ENCODE measurements around the gene MEI1.
"Not testable (repeated sequence)": the region's sequence is repeated elsewhere in the genome, so short reads cannot be mapped to it uniquely, and the experiment has no call there.

MEI1 gene

GRCh38 chr22:41683052-41683451 is 16.3 kb upstream of the MEI1 start:
- no peak overlapping the region for H3K27ac ChIP-seq (ENCODE audit: low read length)
- H3K9me3 ChIP-seq (ENCODE audit: control insufficient read depth in 1 of 2, low read length in 2 of 2) = no peaks in the 10 kb centered on the region
- H3K36me3 ChIP-seq (ENCODE audit: control insufficient read depth in 1 of 2, insufficient read depth in 2 of 2, low read length in 2 of 2) = peaks cover 14 to 30% of the 10 kb centered on the region in 2 donors
- H3K4me3 ChIP-seq (ENCODE audit: low read depth in 1 of 2, low read length in 2 of 2) = no peak overlapping the region
- H3K4me1 ChIP-seq (ENCODE audit: control insufficient read depth in 1 of 2, insufficient read depth in 2 of 2, low read length in 2 of 2) = peaks cover 6 to 11% of the 10 kb centered on the region in 2 donors
- no peaks in the 10 kb centered on the region for H3K27me3 ChIP-seq (ENCODE audit: low read depth, low read length)

- H3K4me3 ChIP-seq (ENCODE audit: low read depth in 1 of 2, low read length in 2 of 2) = no peak overlapping the region
- H3K36me3 ChIP-seq (ENCODE audit: control insufficient read depth in 1 of 2, insufficient read depth in 2 of 2, low read length in 2 of 2) = peaks cover 8 to 25% of the 10 kb centered on the region in 2 donors
- no peaks in the 10 kb centered on the region for H3K27me3 ChIP-seq (ENCODE audit: low read depth, low read length)
- peaks cover 6 to 11% of the 10 kb centered on the region in 2 donors for H3K4me1 ChIP-seq (ENCODE audit: control insufficient read depth in 1 of 2, insufficient read depth in 2 of 2, low read length in 2 of 2)
- H3K27ac ChIP-seq (ENCODE audit: low read length) = no peak overlapping the region
- H3K9me3 ChIP-seq (ENCODE audit: control insufficient read depth in 1 of 2, low read length in 2 of 2) = no peaks in the 10 kb centered on the region
These were observed 15.7 kb upstream of the MEI1 start for GRCh38 chr22:41683616-41684015.

GRCh38 chr22:41684194-41684593 is 15.1 kb upstream of the MEI1 start:
- Histone ChIP-seq H3K27me3 (ENCODE audit: low read depth, low read length) (no peaks in the 10 kb centered on the region), H3K36me3 (ENCODE audit: control insufficient read depth in 1 of 2, insufficient read depth in 2 of 2, low read length in 2 of 2) (peaks cover 6 to 22% of the 10 kb centered on the region in 2 donors), H3K4me3 (ENCODE audit: low read depth in 1 of 2, low read length in 2 of 2) (no peak overlapping the region), H3K9me3 (ENCODE audit: control insufficient read depth in 1 of 2, low read length in 2 of 2) (no peaks in the 10 kb centered on the region), H3K4me1 (ENCODE audit: control insufficient read depth in 1 of 2, insufficient read depth in 2 of 2, low read length in 2 of 2) (peaks cover 6 to 11% of the 10 kb centered on the region in 2 donors), H3K27ac (ENCODE audit: low read length) (no peak overlapping the region)

GRCh38 chr22:41686890-41687289 is 12.4 kb upstream of the MEI1 start:
- not testable (repeated sequence) for H3K27ac ChIP-seq (ENCODE audit: low read length); H3K36me3 ChIP-seq (ENCODE audit: control insufficient read depth in 1 of 2, insufficient read depth in 2 of 2, low read length in 2 of 2); H3K27me3 ChIP-seq (ENCODE audit: low read depth, low read length); H3K4me3 ChIP-seq (ENCODE audit: low read depth in 1 of 2, low read length in 2 of 2); H3K9me3 ChIP-seq (ENCODE audit: control insufficient read depth in 1 of 2, low read length in 2 of 2); H3K4me1 ChIP-seq (ENCODE audit: control insufficient read depth in 1 of 2, insufficient read depth in 2 of 2, low read length in 2 of 2)

- peaks cover 6 to 9% of the 10 kb centered on the region in 2 donors for H3K4me1 ChIP-seq (ENCODE audit: control insufficient read depth in 1 of 2, insufficient read depth in 2 of 2, low read length in 2 of 2)
- peak overlapping the region; percentile 67 to 76 for H3K4me3 ChIP-seq (ENCODE audit: low read depth in 1 of 2, low read length in 2 of 2)
- H3K36me3 ChIP-seq (ENCODE audit: control insufficient read depth in 1 of 2, insufficient read depth in 2 of 2, low read length in 2 of 2) = no peaks in the 10 kb centered on the region
- peak overlapping the region; percentile 90 for H3K27ac ChIP-seq (ENCODE audit: low read length)
- no peaks in the 10 kb centered on the region for H3K27me3 ChIP-seq (ENCODE audit: low read depth, low read length)
- H3K9me3 ChIP-seq (ENCODE audit: control insufficient read depth in 1 of 2, low read length in 2 of 2) = no peaks in the 10 kb centered on the region
These were observed 11.4 kb upstream of the MEI1 start for GRCh38 chr22:41687901-41688364.

- Histone ChIP-seq H3K27ac (ENCODE audit: low read length) (peak within 1 kb of the TSS; percentile 90), H3K4me1 (ENCODE audit: control insufficient read depth in 1 of 2, insufficient read depth in 2 of 2, low read length in 2 of 2) (peaks cover 6 to 9% of the 10 kb centered on the region in 2 donors), H3K36me3 (ENCODE audit: control insufficient read depth in 1 of 2, insufficient read depth in 2 of 2, low read length in 2 of 2) (peaks cover 0 to 4% of the 10 kb centered on the region in 2 donors), H3K4me3 (ENCODE audit: low read depth in 1 of 2, low read length in 2 of 2) (peak within 1 kb of the TSS; percentile 67 to 76), H3K27me3 (ENCODE audit: low read depth, low read length) (no peaks in the 10 kb centered on the region), H3K9me3 (ENCODE audit: control insufficient read depth in 1 of 2, low read length in 2 of 2) (no peaks in the 10 kb centered on the region)
These were observed 10.7 kb upstream of the MEI1 start, which contains the start of gene SNU13 for GRCh38 chr22:41688365-41689211. Gene SNU13, minus strand, starts transcription at chr22:41688867. Its CDS starts 71 bp downstream, at chr22:41688796.

- H3K27me3 ChIP-seq (ENCODE audit: low read depth, low read length) = no peaks in the 10 kb centered on the region
- H3K27ac ChIP-seq (ENCODE audit: low read length) = no peak overlapping the region
- H3K9me3 ChIP-seq (ENCODE audit: control insufficient read depth in 1 of 2, low read length in 2 of 2) = no peaks in the 10 kb centered on the region
- peaks cover 6 to 9% of the 10 kb centered on the region in 2 donors for H3K4me1 ChIP-seq (ENCODE audit: control insufficient read depth in 1 of 2, insufficient read depth in 2 of 2, low read length in 2 of 2)
- H3K4me3 ChIP-seq (ENCODE audit: low read depth in 1 of 2, low read length in 2 of 2) = no peak overlapping the region
- H3K36me3 ChIP-seq (ENCODE audit: control insufficient read depth in 1 of 2, insufficient read depth in 2 of 2, low read length in 2 of 2) = peaks cover 0 to 11% of the 10 kb centered on the region in 2 donors
These were observed 8.8 kb upstream of the MEI1 start for GRCh38 chr22:41690476-41690875.

- Histone ChIP-seq H3K4me1 (ENCODE audit: control insufficient read depth in 1 of 2, insufficient read depth in 2 of 2, low read length in 2 of 2) (peaks cover 3 to 15% of the 10 kb centered on the region in 2 donors), H3K27me3 (ENCODE audit: low read depth, low read length) (no peaks in the 10 kb centered on the region), H3K27ac (ENCODE audit: low read length) (no peak overlapping the region), H3K9me3 (ENCODE audit: control insufficient read depth in 1 of 2, low read length in 2 of 2) (no peaks in the 10 kb centered on the region), H3K4me3 (ENCODE audit: low read depth in 1 of 2, low read length in 2 of 2) (no peak overlapping the region), H3K36me3 (ENCODE audit: control insufficient read depth in 1 of 2, insufficient read depth in 2 of 2, low read length in 2 of 2) (peaks cover 0 to 11% of the 10 kb centered on the region in 2 donors)
These were observed 4.1 kb upstream of the MEI1 start for GRCh38 chr22:41695211-41695610.

- peaks cover 0 to 11% of the 10 kb centered on the region in 2 donors for H3K36me3 ChIP-seq (ENCODE audit: control insufficient read depth in 1 of 2, insufficient read depth in 2 of 2, low read length in 2 of 2)
- H3K27me3 ChIP-seq (ENCODE audit: low read depth, low read length) = no peaks in the 10 kb centered on the region
- H3K4me3 ChIP-seq (ENCODE audit: low read depth in 1 of 2, low read length in 2 of 2) = no peak overlapping the region
- H3K27ac ChIP-seq (ENCODE audit: low read length) = no peak overlapping the region
- H3K9me3 ChIP-seq (ENCODE audit: control insufficient read depth in 1 of 2, low read length in 2 of 2) = no peaks in the 10 kb centered on the region
- peaks cover 3 to 15% of the 10 kb centered on the region in 2 donors for H3K4me1 ChIP-seq (ENCODE audit: control insufficient read depth in 1 of 2, insufficient read depth in 2 of 2, low read length in 2 of 2)
These were observed 2.6 kb upstream of the MEI1 start for GRCh38 chr22:41696703-41697102.

GRCh38 chr22:41697126-41697775 is 2.1 kb upstream of the MEI1 start:
- H3K4me1 ChIP-seq (ENCODE audit: control insufficient read depth in 1 of 2, insufficient read depth in 2 of 2, low read length in 2 of 2) = peaks cover 3 to 15% of the 10 kb centered on the region in 2 donors
- peaks cover 0 to 11% of the 10 kb centered on the region in 2 donors for H3K36me3 ChIP-seq (ENCODE audit: control insufficient read depth in 1 of 2, insufficient read depth in 2 of 2, low read length in 2 of 2)
- H3K27me3 ChIP-seq (ENCODE audit: low read depth, low read length) = no peaks in the 10 kb centered on the region
- no peak overlapping the region for H3K27ac ChIP-seq (ENCODE audit: low read length)
- H3K9me3 ChIP-seq (ENCODE audit: control insufficient read depth in 1 of 2, low read length in 2 of 2) = no peaks in the 10 kb centered on the region
- H3K4me3 ChIP-seq (ENCODE audit: low read depth in 1 of 2, low read length in 2 of 2) = peak overlapping the region; percentile 45 to 50

- Histone ChIP-seq H3K27ac (ENCODE audit: low read length) (no peak overlapping the region), H3K9me3 (ENCODE audit: control insufficient read depth in 1 of 2, low read length in 2 of 2) (no peaks in the 10 kb centered on the region), H3K27me3 (ENCODE audit: low read depth, low read length) (no peaks in the 10 kb centered on the region), H3K36me3 (ENCODE audit: control insufficient read depth in 1 of 2, insufficient read depth in 2 of 2, low read length in 2 of 2) (no peaks in the 10 kb centered on the region), H3K4me3 (ENCODE audit: low read depth in 1 of 2, low read length in 2 of 2) (no peak overlapping the region), H3K4me1 (ENCODE audit: control insufficient read depth in 1 of 2, insufficient read depth in 2 of 2, low read length in 2 of 2) (peaks cover 3 to 15% of the 10 kb centered on the region in 2 donors)
These were observed 733 bp downstream of the MEI1 start for GRCh38 chr22:41700108-41700364.
